ENCODE measurements around the gene RRP1. TPM values are rescaled to one million over a fixed set of nuclear protein-coding genes. Genes with fewer than 3 reads are reported as not detected.

Gene RRP1
- total and polyA plus RNA-seq, 10 of the 15 experiments (the other 5 are each of a cell fraction or from before 2014, with no cell fraction given): 0.34 to 70.8 (median 35.1) TPM

DNA sequence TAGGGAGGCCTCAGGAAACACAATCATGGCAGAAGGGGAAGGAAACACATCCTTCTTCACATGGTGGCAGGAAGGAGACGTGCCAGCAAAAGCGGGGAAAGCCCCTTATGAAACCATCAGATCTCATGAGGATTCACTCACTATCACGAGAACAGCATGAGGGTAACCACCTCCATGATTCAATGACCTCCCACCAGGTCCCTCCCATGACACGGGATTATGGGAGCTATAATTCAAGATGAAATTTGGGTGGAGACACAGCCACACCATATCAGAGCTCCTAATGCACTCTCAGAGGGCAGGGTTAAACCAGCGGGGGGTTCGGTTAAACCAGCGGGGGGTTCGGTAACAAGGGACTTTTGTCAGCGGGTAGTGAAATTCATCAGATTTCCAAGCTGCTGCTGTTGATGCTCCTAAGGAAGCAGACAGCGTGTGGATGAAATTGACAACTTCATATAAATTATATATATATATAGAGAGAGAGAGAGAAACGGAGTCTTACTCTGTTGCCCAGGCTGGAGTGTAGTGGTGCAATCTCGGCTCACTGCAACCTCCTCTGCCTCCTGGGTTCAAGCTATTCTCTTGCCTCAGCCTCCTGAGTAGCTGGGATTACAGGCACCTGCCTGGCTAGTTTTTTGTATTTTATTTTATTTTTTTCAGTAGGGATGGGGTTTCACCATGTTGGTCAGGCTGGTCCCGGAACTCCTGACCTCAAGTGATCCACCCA is 17.5 kb upstream of the RRP1 start:
- no peak overlapping the region for H3K4me2 ChIP-seq (ENCODE audit: control insufficient read depth, insufficient read depth)
- ChIA-PET SMC1A (ENCODE audit: uncharacterized antibody, unreplicated experiment) (no interaction called here), POLR2A (interaction anchor here (0.5 to 1.2 kb wide), 4 partner anchors 11 to 246 kb away, joined by 3 to 4 read pairs (median 3); no protein-coding TSS in a partner anchor), CTCF (interaction anchor here (1.6 kb wide), 1 partner anchor 10 kb away, joined by 4 read pairs; no protein-coding TSS in a partner anchor), RAD21 (ENCODE audit: unreplicated experiment) (interaction anchor here (1.3 kb wide), 1 partner anchor 17 kb away, joined by 3 read pairs; the partner anchor contains the start of gene RRP1)
- peaks cover 2% of the 10 kb centered on the region; the same call in 1 of the 3 replicates for H3K9me3 ChIP-seq (replicated peaks; ENCODE audit: control insufficient read depth, insufficient read depth, low read length)
- no peaks in the 10 kb centered on the region for H4K20me1 ChIP-seq (ENCODE audit: control insufficient read depth, insufficient read depth)
- BruUV-seq (replicated peaks): no TSS peak
- TF ChIP-seq MEF2B (IDR thresholded peaks at IDR 0.05; ENCODE audit: partially characterized antibody, poor library complexity, severe bottlenecking) (no peak), POU2F2 (IDR thresholded peaks at IDR 0.05; ENCODE audit: borderline replicate concordance, low read depth, low read length) (no peak), DPF2 (IDR thresholded peaks at IDR 0.05) (no peak), NBN (IDR thresholded peaks at IDR 0.05) (no peak), BHLHE40 (IDR thresholded peaks at IDR 0.05; ENCODE audit: borderline replicate concordance in 1 of 2, low read depth in 2 of 2, low read length in 1 of 2) (no peak), RELA (IDR thresholded peaks at IDR 0.05; ENCODE audit: borderline replicate concordance, partially characterized antibody) (no peak), LARP7 (IDR thresholded peaks at IDR 0.05) (no peak), SMC3 (IDR thresholded peaks at IDR 0.05; ENCODE audit: borderline replicate concordance, low read length) (no peak), GATAD2B (conservative IDR thresholded peaks at IDR 0.05; ENCODE audit: low read depth) (no peak), SUPT20H (IDR thresholded peaks at IDR 0.05; ENCODE audit: borderline replicate concordance, control insufficient read depth, low read depth, low read length) (no peak)
- TF ChIP-seq, protein P1, sequence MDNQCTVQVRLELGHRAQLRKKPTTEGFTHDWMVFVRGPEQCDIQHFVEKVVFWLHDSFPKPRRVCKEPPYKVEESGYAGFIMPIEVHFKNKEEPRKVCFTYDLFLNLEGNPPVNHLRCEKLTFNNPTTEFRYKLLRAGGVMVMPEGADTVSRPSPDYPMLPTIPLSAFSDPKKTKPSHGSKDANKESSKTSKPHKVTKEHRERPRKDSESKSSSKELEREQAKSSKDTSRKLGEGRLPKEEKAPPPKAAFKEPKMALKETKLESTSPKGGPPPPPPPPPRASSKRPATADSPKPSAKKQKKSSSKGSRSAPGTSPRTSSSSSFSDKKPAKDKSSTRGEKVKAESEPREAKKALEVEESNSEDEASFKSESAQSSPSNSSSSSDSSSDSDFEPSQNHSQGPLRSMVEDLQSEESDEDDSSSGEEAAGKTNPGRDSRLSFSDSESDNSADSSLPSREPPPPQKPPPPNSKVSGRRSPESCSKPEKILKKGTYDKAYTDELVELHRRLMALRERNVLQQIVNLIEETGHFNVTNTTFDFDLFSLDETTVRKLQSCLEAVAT (IDR thresholded peaks at IDR 0.05): no peak
- TF ChIP-seq, protein P2, sequence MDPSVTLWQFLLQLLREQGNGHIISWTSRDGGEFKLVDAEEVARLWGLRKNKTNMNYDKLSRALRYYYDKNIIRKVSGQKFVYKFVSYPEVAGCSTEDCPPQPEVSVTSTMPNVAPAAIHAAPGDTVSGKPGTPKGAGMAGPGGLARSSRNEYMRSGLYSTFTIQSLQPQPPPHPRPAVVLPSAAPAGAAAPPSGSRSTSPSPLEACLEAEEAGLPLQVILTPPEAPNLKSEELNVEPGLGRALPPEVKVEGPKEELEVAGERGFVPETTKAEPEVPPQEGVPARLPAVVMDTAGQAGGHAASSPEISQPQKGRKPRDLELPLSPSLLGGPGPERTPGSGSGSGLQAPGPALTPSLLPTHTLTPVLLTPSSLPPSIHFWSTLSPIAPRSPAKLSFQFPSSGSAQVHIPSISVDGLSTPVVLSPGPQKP (IDR thresholded peaks at IDR 0.05; ENCODE audit: low read depth, low read length): no peak
- TF ChIP-seq, protein P3, sequence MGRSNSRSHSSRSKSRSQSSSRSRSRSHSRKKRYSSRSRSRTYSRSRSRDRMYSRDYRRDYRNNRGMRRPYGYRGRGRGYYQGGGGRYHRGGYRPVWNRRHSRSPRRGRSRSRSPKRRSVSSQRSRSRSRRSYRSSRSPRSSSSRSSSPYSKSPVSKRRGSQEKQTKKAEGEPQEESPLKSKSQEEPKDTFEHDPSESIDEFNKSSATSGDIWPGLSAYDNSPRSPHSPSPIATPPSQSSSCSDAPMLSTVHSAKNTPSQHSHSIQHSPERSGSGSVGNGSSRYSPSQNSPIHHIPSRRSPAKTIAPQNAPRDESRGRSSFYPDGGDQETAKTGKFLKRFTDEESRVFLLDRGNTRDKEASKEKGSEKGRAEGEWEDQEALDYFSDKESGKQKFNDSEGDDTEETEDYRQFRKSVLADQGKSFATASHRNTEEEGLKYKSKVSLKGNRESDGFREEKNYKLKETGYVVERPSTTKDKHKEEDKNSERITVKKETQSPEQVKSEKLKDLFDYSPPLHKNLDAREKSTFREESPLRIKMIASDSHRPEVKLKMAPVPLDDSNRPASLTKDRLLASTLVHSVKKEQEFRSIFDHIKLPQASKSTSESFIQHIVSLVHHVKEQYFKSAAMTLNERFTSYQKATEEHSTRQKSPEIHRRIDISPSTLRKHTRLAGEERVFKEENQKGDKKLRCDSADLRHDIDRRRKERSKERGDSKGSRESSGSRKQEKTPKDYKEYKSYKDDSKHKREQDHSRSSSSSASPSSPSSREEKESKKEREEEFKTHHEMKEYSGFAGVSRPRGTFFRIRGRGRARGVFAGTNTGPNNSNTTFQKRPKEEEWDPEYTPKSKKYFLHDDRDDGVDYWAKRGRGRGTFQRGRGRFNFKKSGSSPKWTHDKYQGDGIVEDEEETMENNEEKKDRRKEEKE (IDR thresholded peaks at IDR 0.05): no peak
- TF ChIP-seq, protein P4, sequence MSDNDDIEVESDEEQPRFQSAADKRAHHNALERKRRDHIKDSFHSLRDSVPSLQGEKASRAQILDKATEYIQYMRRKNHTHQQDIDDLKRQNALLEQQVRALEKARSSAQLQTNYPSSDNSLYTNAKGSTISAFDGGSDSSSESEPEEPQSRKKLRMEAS (IDR thresholded peaks at IDR 0.05; ENCODE audit: low read depth, low read length): no peak
- TF ChIP-seq, protein P5, sequence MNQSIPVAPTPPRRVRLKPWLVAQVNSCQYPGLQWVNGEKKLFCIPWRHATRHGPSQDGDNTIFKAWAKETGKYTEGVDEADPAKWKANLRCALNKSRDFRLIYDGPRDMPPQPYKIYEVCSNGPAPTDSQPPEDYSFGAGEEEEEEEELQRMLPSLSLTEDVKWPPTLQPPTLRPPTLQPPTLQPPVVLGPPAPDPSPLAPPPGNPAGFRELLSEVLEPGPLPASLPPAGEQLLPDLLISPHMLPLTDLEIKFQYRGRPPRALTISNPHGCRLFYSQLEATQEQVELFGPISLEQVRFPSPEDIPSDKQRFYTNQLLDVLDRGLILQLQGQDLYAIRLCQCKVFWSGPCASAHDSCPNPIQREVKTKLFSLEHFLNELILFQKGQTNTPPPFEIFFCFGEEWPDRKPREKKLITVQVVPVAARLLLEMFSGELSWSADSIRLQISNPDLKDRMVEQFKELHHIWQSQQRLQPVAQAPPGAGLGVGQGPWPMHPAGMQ (IDR thresholded peaks at IDR 0.05; ENCODE audit: borderline replicate concordance): no peak
- H3K27me3 ChIP-seq (replicated peaks in 1 of 2; ENCODE audit: control insufficient read depth in 2 of 2, insufficient read depth in 2 of 2, low read length in 1 of 2): no peaks in the 10 kb centered on the region
- H3K79me2 ChIP-seq (ENCODE audit: control insufficient read depth, insufficient read depth, low read length): peaks cover 10% of the 10 kb centered on the region
- H3K9ac ChIP-seq (ENCODE audit: control insufficient read depth, insufficient read depth, low read length): no peak overlapping the region
- no peak overlapping the region for H3K27ac ChIP-seq (ENCODE audit: control insufficient read depth, insufficient read depth)
- no peak for FAIRE-seq
- intact Hi-C loops (cut with micrococcal nuclease; ENCODE audit: unreplicated experiment) (no loop called here), in situ Hi-C loops (cut with MboI) (no loop called here)
- no peak overlapping the region for H3K4me3 ChIP-seq
- no peak overlapping the region for H2AFZ ChIP-seq (ENCODE audit: control insufficient read depth, low read depth, low read length)
- no peak for DNase-seq (ENCODE audit: low read depth, low spot score)
- no peak for ATAC-seq
- peaks cover 4% of the 10 kb centered on the region for H3K4me1 ChIP-seq (ENCODE audit: control insufficient read depth, insufficient read depth, low read length)
- H3K36me3 ChIP-seq (ENCODE audit: control insufficient read depth in 2 of 2, insufficient read depth in 2 of 2, low read length in 1 of 2): peaks cover 2 to 5% of the 10 kb centered on the region in 2 experiments; a peak in 2 of 4 replicates
- WGBS (ENCODE audit: insufficient coverage, insufficient replicate concordance, low lambda C conversion rate, missing lambda C conversion rate): 77% methylated on average over 13 of the region's 13 CpGs

Data from GM12878 (cell line).